ENCODE results near the gene IQUB. TPM values are rescaled to one million over a fixed set of nuclear protein-coding genes. Genes with fewer than 3 reads are reported as not detected.
"Not testable (repeated sequence)": the region's sequence is repeated elsewhere in the genome, so short reads cannot be mapped to it uniquely, and the experiment has no call there.

Gene IQUB
- total RNA-seq, 1 donor from 2014 or later, result 2.1 TPM

- Mint-ChIP-seq H3K9me3 (no peaks in the 10 kb centered on the region), H3K27ac (peak overlapping the region; percentile 90), H3K4me3 (peak overlapping the region; percentile 89), H3K27me3 (peaks cover 22% of the 10 kb centered on the region), H3K36me3 (no peaks in the 10 kb centered on the region), H3K4me1 (ENCODE audit: unreplicated experiment) (peaks cover 4% of the 10 kb centered on the region)
- no peak for DNase-seq (ENCODE audit: extremely low spot score, unreplicated experiment)
- TF ChIP-seq CTCF (conservative IDR thresholded peaks at IDR 0.05), result no peak
Observed at GRCh38 chr7:123533553-123533917, 860 bp downstream of the IQUB start.

DNA sequence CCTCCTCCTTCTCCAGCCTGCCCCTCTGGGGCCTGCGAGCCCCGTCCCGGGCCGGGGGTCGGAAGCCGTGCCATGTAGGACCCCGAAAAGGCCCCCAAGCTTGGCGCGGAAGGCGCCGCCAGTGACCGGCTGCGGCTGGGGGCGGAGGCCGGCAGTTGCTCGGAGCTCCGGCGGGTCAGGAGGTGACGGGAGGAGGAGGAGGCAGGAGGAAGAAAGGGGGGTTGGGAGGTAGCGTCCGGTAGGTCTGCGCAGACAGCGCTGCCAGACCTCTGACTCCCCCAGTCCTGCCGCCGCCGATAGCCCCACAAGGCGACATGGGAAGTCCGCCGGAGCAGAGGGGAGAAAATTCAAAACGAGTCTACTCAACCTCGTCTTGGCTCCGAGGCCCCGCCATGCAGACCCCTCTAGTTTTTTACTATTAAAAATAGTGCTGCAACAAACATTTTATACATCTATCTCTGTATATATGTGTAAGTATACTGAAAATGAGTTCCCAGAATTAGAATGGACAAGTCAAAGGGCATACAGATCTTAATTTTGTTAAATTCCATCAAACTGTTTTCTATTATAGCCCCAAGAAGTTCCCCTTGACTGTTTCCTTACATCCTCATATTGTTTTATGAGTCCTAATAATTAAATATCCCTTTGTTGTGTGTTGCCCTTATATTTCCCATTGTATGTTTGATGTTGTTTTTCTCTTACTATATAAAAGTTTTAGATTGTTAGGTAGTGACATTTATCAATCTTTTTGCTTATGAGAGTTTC, 1.4 kb downstream of the IQUB start:
- not testable (repeated sequence) for H3K9me3 Mint-ChIP-seq; H3K36me3 Mint-ChIP-seq; DNase-seq (ENCODE audit: extremely low spot score, unreplicated experiment); H3K4me1 Mint-ChIP-seq (ENCODE audit: unreplicated experiment)
- H3K27ac Mint-ChIP-seq, result peak overlapping the region; percentile 1
- H3K4me3 Mint-ChIP-seq, result peak overlapping the region; percentile 89
- H3K27me3 Mint-ChIP-seq, result peaks cover 22% of the 10 kb centered on the region

DNA sequence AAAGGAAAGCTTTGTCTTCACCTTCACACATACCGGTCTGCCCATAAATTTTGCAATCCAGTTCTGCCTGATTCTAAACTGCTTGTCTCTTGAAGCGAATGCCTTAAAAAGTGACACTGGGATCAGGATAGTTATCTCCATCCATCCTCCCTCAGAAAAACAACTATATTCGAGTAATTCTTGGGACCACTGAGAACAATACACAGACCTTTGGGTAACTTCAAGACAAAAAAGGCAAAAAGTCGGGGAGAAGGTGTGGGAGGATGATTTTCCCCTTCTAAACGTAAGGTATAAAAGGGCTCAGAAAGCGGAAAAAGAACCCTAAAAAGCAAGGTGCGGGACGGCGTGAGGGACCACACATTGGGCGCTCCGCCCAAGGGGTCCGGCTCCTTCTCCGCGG, 2.1 kb downstream of the IQUB start:
- peak overlapping the region; percentile 89 for H3K4me3 Mint-ChIP-seq
- H3K36me3 Mint-ChIP-seq; H3K4me1 Mint-ChIP-seq (ENCODE audit: unreplicated experiment); DNase-seq (ENCODE audit: extremely low spot score, unreplicated experiment); H3K9me3 Mint-ChIP-seq: not testable (repeated sequence)
- H3K27me3 Mint-ChIP-seq, result peaks cover 22% of the 10 kb centered on the region
- peak overlapping the region; percentile 47 for H3K27ac Mint-ChIP-seq

DNA sequence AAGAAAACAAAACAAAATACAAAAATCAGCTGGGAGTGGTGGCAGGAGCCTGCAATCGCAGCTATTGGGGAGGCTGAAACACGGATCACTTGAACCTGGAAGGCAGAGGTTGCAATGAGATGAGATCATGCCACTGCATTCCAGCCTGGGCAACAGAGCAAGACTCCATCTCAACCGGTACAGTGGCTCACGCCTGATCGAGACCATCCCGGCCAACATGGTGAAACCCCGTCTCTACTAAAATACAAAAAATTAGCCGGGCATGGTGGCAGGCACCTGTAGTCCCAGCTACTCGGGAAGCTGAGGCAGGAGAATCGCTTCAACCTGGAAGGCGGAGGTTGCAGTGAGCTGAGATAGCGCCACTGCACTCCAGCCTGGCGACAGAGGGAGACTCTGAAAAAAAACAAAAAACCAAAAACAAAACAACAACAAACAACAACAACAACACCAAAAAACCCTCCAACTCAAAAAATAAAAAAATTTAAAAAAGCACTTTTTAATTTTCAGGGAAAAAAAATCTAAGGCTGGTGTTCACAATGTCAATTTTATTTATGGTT, 4.3 kb downstream of the IQUB start:
- H3K4me1 Mint-ChIP-seq (ENCODE audit: unreplicated experiment); H3K36me3 Mint-ChIP-seq; DNase-seq (ENCODE audit: extremely low spot score, unreplicated experiment); H3K4me3 Mint-ChIP-seq; H3K27ac Mint-ChIP-seq; H3K9me3 Mint-ChIP-seq: not testable (repeated sequence)
- peaks cover 22% of the 10 kb centered on the region for H3K27me3 Mint-ChIP-seq

DNA sequence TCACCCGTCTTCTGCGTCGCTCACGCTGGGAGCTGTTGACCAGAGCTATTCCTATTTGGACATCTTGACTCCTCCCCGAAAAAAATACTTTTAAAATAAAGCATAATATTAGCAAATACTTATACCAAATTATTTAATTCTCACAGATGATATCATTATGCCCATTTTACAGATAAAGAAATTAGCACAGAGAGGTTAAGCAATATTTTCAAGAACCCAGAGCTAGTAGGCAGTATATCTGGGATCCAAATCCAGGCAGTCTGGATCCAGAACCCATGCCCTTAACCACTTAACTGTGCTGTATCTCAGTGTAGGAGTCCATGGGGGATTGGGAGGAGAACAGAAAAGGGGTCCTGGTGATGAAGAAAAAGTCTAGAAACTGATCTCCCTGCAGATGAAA, 6.1 kb downstream of the IQUB start:
- Mint-ChIP-seq H3K9me3 (no peaks in the 10 kb centered on the region), H3K4me3 (peak overlapping the region; percentile 86), H3K27ac (peak overlapping the region; percentile 79), H3K27me3 (peaks cover 12% of the 10 kb centered on the region), H3K4me1 (ENCODE audit: unreplicated experiment) (no peaks in the 10 kb centered on the region), H3K36me3 (no peaks in the 10 kb centered on the region)
- no peak for DNase-seq (ENCODE audit: extremely low spot score, unreplicated experiment)
- TF ChIP-seq CTCF (conservative IDR thresholded peaks at IDR 0.05), result no peak

- H3K9me3 Mint-ChIP-seq; H3K36me3 Mint-ChIP-seq; DNase-seq (ENCODE audit: extremely low spot score, unreplicated experiment); H3K4me1 Mint-ChIP-seq (ENCODE audit: unreplicated experiment); H3K27me3 Mint-ChIP-seq: not testable (repeated sequence)
- Mint-ChIP-seq H3K4me3 (peak overlapping the region; percentile 86), H3K27ac (peak overlapping the region; percentile 79)
Observed at GRCh38 chr7:123527712-123528225, 6.6 kb downstream of the IQUB start.

DNA sequence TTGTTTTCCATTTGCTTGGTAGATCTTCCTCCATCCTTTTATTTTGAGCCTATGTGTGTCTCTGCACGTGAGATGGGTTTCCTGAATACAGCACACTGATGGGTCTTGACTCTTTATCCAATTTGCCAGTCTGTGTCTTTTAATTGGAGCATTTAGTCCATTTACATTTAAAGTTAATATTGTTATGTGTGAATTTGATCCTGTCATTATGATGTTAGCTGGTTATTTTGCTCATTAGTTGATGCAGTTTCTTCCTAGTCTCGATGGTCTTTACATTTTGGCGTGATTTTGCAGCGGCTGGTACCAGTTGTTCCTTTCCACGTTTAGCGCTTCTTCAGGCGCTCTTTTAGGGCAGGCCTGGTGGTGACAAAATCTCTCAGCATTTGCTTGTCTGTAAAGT, 7.9 kb downstream of the IQUB start:
- DNase-seq (ENCODE audit: extremely low spot score, unreplicated experiment); H3K9me3 Mint-ChIP-seq; H3K27me3 Mint-ChIP-seq; H3K36me3 Mint-ChIP-seq; H3K4me3 Mint-ChIP-seq; H3K27ac Mint-ChIP-seq; H3K4me1 Mint-ChIP-seq (ENCODE audit: unreplicated experiment): not testable (repeated sequence)

DNA sequence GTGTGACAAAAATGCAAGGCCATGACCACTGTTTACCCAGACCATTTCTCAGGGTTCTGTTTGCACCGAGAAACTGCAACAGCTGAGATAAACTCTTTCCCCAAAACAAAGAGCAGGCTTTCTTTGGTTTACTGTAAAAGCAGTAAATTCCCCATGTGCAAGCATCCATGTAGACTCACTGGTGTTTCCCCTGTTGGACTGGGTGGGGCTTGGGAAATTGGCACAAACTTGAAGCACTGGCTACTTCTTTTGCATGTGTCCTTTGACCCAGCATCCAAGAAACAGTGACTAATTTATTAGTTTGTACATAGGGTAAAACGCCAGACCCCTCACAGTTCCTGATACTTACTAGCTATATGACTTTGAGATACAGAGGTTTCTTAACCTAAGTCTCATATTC, 12.3 kb downstream of the IQUB start:
- Mint-ChIP-seq H3K4me1 (ENCODE audit: unreplicated experiment) (no peaks in the 10 kb centered on the region), H3K27ac (no peak overlapping the region), H3K9me3 (no peaks in the 10 kb centered on the region), H3K27me3 (no peaks in the 10 kb centered on the region), H3K4me3 (no peak overlapping the region), H3K36me3 (no peaks in the 10 kb centered on the region)
- DNase-seq (ENCODE audit: extremely low spot score, unreplicated experiment), result no peak
- no peak for TF ChIP-seq CTCF (conservative IDR thresholded peaks at IDR 0.05)
